ENCODE measurements around the gene CAMKMT. TPM values are rescaled to one million over a fixed set of nuclear protein-coding genes. Genes with fewer than 3 reads are reported as not detected.

The CAMKMT gene
- total and polyA plus RNA-seq, 9 of the 15 experiments (the other 6 are each of a cell fraction or from before 2014, with no cell fraction given), result 1.6 to 15.3 (median 7.4) TPM

DNA sequence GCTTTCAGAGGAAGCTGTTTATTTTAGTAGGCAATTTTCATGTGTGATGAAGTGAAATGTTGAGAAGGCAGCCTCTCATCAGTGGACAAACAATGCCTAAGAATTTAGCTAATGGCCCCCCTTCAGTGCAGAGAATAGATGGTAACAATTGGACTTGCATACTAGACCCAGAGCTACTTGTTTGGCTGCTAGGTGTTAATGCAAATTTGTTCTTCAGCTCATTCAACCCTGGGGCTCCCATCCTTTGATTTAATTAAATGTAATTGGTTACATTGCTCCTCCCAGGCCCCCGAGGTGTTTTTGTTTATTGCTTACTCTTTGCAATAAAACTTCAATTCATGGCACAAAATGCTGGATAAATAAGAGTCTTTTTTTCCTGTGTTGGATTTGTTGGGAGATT, 68.6 kb downstream of the CAMKMT start (continued):
- TF ChIP-seq ELF2 (CRISPR knock-in tag; IDR thresholded peaks at IDR 0.05) (no peak), ZNF696 (CRISPR knock-in tag; conservative IDR thresholded peaks at IDR 0.05) (no peak), ZNF717 (CRISPR knock-in tag; IDR thresholded peaks at IDR 0.05) (no peak)
- TF ChIP-seq, protein P1, sequence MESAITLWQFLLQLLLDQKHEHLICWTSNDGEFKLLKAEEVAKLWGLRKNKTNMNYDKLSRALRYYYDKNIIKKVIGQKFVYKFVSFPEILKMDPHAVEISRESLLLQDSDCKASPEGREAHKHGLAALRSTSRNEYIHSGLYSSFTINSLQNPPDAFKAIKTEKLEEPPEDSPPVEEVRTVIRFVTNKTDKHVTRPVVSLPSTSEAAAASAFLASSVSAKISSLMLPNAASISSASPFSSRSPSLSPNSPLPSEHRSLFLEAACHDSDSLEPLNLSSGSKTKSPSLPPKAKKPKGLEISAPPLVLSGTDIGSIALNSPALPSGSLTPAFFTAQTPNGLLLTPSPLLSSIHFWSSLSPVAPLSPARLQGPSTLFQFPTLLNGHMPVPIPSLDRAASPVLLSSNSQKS (CRISPR knock-in tag; IDR thresholded peaks at IDR 0.05), result no peak
- TF ChIP-seq, protein P2, sequence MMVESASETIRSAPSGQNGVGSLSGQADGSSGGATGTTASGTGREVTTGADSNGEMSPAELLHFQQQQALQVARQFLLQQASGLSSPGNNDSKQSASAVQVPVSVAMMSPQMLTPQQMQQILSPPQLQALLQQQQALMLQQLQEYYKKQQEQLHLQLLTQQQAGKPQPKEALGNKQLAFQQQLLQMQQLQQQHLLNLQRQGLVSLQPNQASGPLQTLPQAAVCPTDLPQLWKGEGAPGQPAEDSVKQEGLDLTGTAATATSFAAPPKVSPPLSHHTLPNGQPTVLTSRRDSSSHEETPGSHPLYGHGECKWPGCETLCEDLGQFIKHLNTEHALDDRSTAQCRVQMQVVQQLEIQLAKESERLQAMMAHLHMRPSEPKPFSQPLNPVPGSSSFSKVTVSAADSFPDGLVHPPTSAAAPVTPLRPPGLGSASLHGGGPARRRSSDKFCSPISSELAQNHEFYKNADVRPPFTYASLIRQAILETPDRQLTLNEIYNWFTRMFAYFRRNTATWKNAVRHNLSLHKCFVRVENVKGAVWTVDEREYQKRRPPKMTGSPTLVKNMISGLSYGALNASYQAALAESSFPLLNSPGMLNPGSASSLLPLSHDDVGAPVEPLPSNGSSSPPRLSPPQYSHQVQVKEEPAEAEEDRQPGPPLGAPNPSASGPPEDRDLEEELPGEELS (CRISPR knock-in tag; IDR thresholded peaks at IDR 0.05; ENCODE audit: borderline replicate concordance), result no peak

DNA sequence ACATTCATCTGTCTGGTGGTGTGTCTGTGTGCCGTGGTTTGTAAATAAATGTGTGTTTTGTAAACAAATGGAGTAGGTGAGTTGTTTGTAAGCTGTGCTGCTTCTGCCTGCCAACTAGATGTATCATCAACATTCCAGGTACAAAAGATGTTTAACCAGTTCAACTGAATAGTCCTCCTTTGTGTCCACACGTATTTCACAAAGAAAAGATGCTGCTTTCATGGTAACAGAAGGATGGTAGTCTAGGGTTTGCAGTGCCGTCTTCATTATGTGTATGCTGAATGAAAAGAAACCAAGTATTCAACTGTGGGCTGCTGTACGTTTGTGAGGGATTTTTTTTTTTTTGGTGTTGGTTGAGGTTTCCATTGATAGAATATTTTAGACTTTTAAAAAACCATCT, 72.1 kb downstream of the CAMKMT start:
- POLR2A ChIA-PET, result no interaction called here
- no peak overlapping the region for H3K4me2 ChIP-seq (ENCODE audit: insufficient read depth, low read length)
- no peak for FAIRE-seq

More for the DNA sequence above, 72.1 kb downstream of the CAMKMT start:
- Histone ChIP-seq H3K9me1 (ENCODE audit: control insufficient read depth, insufficient read depth, low read length) (no peaks in the 10 kb centered on the region), H3K4me3 (no peak overlapping the region), H4K20me1 (replicated peaks; ENCODE audit: control insufficient read depth, insufficient read depth, low read length) (no peaks in the 10 kb centered on the region), H2AFZ (ENCODE audit: low read depth, low read length) (no peak overlapping the region), H3K9me3 (replicated peaks; ENCODE audit: control insufficient read depth, insufficient read depth, low read depth, low read length) (no peaks in the 10 kb centered on the region), H3K27ac (ENCODE audit: extremely low read depth, low read depth, low read length) (no peak overlapping the region), H3K36me3 (ENCODE audit: control insufficient read depth, insufficient read depth, low read length) (no peaks in the 10 kb centered on the region), H3K4me1 (replicated peaks in 1 of 2; ENCODE audit: control insufficient read depth in 2 of 2, insufficient read depth in 2 of 2, low read length in 2 of 2) (no peaks in the 10 kb centered on the region), H3K79me2 (ENCODE audit: control insufficient read depth, insufficient read depth, low read length) (no peaks in the 10 kb centered on the region), H3K27me3 (ENCODE audit: control insufficient read depth in 2 of 2, insufficient read depth in 2 of 2, low read length in 2 of 2) (no peaks in the 10 kb centered on the region), H3K9ac (ENCODE audit: insufficient read depth in 1 of 2, low read depth in 2 of 2, low read length in 2 of 2) (no peak overlapping the region)
- no peak for TF ChIP-seq RBM39 (optimal IDR thresholded peaks at IDR 0.05; ENCODE audit: low read depth, low read length)
- DNase-seq (ENCODE audit: extremely low read depth in 1 of 4, low spot score in 3 of 4), result no peak
- CTCF ChIA-PET (ENCODE audit: low intra/inter-chr PET ratio), result no interaction called here
- no peak for ATAC-seq
- 42% methylated on average over 4 of the region's 4 CpGs for WGBS (ENCODE audit: insufficient coverage, low coverage, missing lambda C conversion rate)
- intact Hi-C loops (cut with micrococcal nuclease) (no loop called here), in situ Hi-C loops (cut with MboI) (no loop called here)
- BruUV-seq (replicated peaks), result no TSS peak
